Adrenal gland (tissue), 12 donors: ENCODE measurements around the gene KIRREL3. TPM values are rescaled to one million over a fixed set of nuclear protein-coding genes. Genes with fewer than 3 reads are reported as not detected.

Experiments
- DNase-seq, 7 donors: peaks; one replicate each; pipeline ENCODE4 v3.0.0-alpha.2; 2019 to 2020
- H3K27ac ChIP-seq, 5 donors: fragments of 200-600 bp; sonication (generic) in 4 of 5; 1 replicate in 3 of 5; 2 replicates in 2 of 5; pipeline versions ENCODE4 v1.5.1 to v1.8.0; 2016 to 2020; ENCODE audit warnings: mild to moderate bottlenecking in 1 of 5
- H3K27me3 ChIP-seq: fragments of 200-600 bp; 2 replicates; pipeline ENCODE4 v1.8.0; 2021
- H3K36me3 ChIP-seq, 2 donors: fragments of 200-600 bp; replicated peaks in 1 of 2; 1 replicate in 1 of 2; 2 replicates in 1 of 2; pipeline versions ENCODE4 v1.5.1 to v1.8.0; 2018 to 2022
- H3K4me1 ChIP-seq, 2 donors: fragments of 200-600 bp; replicated peaks in 1 of 2; 1 replicate in 1 of 2; 2 replicates in 1 of 2; pipeline versions ENCODE4 v1.5.1 to v1.8.0; 2018 to 2021
- H3K4me3 ChIP-seq, 4 donors: fragments of 200-600 bp; sonication (generic) in 3 of 4; one replicate each; pipeline ENCODE4 v1.5.1; 2016 to 2018
- H3K9me3 ChIP-seq, 3 donors: fragments of 200-600 bp; sonication (generic) in 1 of 3; replicated peaks in 1 of 3; 1 replicate in 2 of 3; 2 replicates in 1 of 3; pipeline versions ENCODE4 v1.5.1 to v1.8.0; 2016 to 2021
- CTCF ChIP-seq, 6 experiments: fragments of 450-650 bp in 4 of 6; fragments of 200-600 bp in 2 of 6; sonication (generic) in 1 of 6; IDR thresholded peaks; 1 replicate in 5 of 6; 2 replicates in 1 of 6; pipeline versions ENCODE4 v1.5.1 to v1.8.0; 2016 to 2021; ENCODE audit warnings: antibody characterized with exemption in 6 of 6, mild to moderate bottlenecking in 2 of 6, moderate library complexity in 1 of 6
- POLR2A ChIP-seq, 2 donors: fragments of 450-650 bp; IDR thresholded peaks; one replicate each; pipeline ENCODE4 v1.6.1; 2017; ENCODE audit warnings: antibody characterized with exemption in 2 of 2, mild to moderate bottlenecking in 2 of 2, moderate library complexity in 1 of 2
- WGBS, 4 donors: extraction: QIAGEN DNeasy Blood & Tissue Kit in 2 of 4; methylation state at CpG; one replicate each; pipeline versions ENCODE4 v1.1.5 to v1.1.7; 2013 to 2017; 5-methylcytosine and 5-hydroxymethylcytosine counted together
- intact Hi-C, 2 donors: fragments of 100-400 bp; cut with DNase I; formaldehyde crosslinking; loops; one replicate each; pipeline versions ENCODE4 v1.14.1 to v1.15.0; 2022 to 2023
- polyA plus RNA-seq, 3 donors: library from polyadenylated mRNA; stranded (reverse); fragments of 200-250 nt in 2 of 3; fragments of 350-450 nt in 1 of 3; fragmentation: Illumina TruSeq in 1 of 3; extraction: RNeasy Lipid Tissue Mini Kit (QIAGEN cat#74804) in 1 of 3; gene quantifications; one replicate each; pipeline ENCODE4 v1.2.3, GENCODE V29; 2013 to 2014
- total RNA-seq, 9 donors: library from RNA; depleted of rRNA in 4 of 9; stranded (reverse); fragments of >200 nt in 4 of 9; fragments of 120-200 nt in 1 of 9; fragmentation: NEBNext Ultra II Directional in 1 of 9; extraction: Animal tissue kit (Norgen Biotek cat#: 25700) in 1 of 9; gene quantifications; one replicate each; pipeline versions ENCODE4 v1.1.0 to v1.2.4, GENCODE V29; 2013 to 2023
- donor health status: healthy with polysubstance abuse.
- donor health status: Bipolar disorder and iron deficiency.
- donor health status: DM: yes; HTN: yes; CAD: no.
- donor health status: DM: no; HTN: no; CAD: no.
- donor health status: DM: no; HTN: no; CAD: no.
- donor health status: DM: yes; HTN: yes; CAD: no.

Gene KIRREL3
- total and polyA plus RNA-seq, 12 donors, result 0.07 to 4.1 (median 0.64) TPM; not detected in 1

GRCh38 chr11:126597041-126597440 is 403.5 kb downstream of the KIRREL3 start:
- WGBS, 4 donors, result 75 to 83% (median 82%) methylated on average over 9 to 10 of the region's 10 CpGs
- H3K9me3 ChIP-seq, result no peaks in the 10 kb centered on the region

GRCh38 chr11:126596474-126596873 is 404.1 kb downstream of the KIRREL3 start:
- Histone ChIP-seq H3K9me3 (no peaks in the 10 kb centered on the region), H3K27me3 (no peaks in the 10 kb centered on the region), H3K36me3 (no peaks in the 10 kb centered on the region), H3K27ac (no peak overlapping the region), H3K4me3 (no peak overlapping the region), H3K4me1 (no peaks in the 10 kb centered on the region)
- DNase-seq, result no peak
- intact Hi-C loops, result no loop called here
- 75 to 93% (median 87%) methylated on average over 3 of the region's 3 CpGs for WGBS, 4 donors
- no peak for TF ChIP-seq POLR2A (IDR thresholded peaks at IDR 0.05)
- TF ChIP-seq CTCF (IDR thresholded peaks at IDR 0.05), result no peak

More at GRCh38 chr11:126597041-126597440, 403.5 kb downstream of the KIRREL3 start:
- Histone ChIP-seq H3K27ac (no peak overlapping the region), H3K27me3 (no peaks in the 10 kb centered on the region), H3K4me3 (no peak overlapping the region), H3K36me3 (no peaks in the 10 kb centered on the region), H3K4me1 (no peaks in the 10 kb centered on the region)
- TF ChIP-seq POLR2A (IDR thresholded peaks at IDR 0.05) (no peak), CTCF (IDR thresholded peaks at IDR 0.05) (no peak)
- no peak for DNase-seq
- intact Hi-C loops, result no loop called here

- no peak for DNase-seq
- no peaks in the 10 kb centered on the region for H3K27me3 ChIP-seq
- no peak for TF ChIP-seq POLR2A (IDR thresholded peaks at IDR 0.05)
- WGBS, 4 donors, result 82 to 100% (median 91%) methylated on average over 3 of the region's 3 CpGs
- no peak overlapping the region for H3K4me3 ChIP-seq
- H3K9me3 ChIP-seq, result no peaks in the 10 kb centered on the region
- no peaks in the 10 kb centered on the region for H3K4me1 ChIP-seq
- intact Hi-C loops, result no loop called here
- H3K27ac ChIP-seq, result no peak overlapping the region
- no peaks in the 10 kb centered on the region for H3K36me3 ChIP-seq
Observed at GRCh38 chr11:126595560-126595959, 405.0 kb downstream of the KIRREL3 start.

GRCh38 chr11:126594921-126595367 is 405.6 kb downstream of the KIRREL3 start:
- TF ChIP-seq POLR2A (IDR thresholded peaks at IDR 0.05), result no peak
- TF ChIP-seq CTCF (IDR thresholded peaks at IDR 0.05), result no peak
- H3K4me1 ChIP-seq, result no peaks in the 10 kb centered on the region
- DNase-seq, result no peak
- no peaks in the 10 kb centered on the region for H3K36me3 ChIP-seq
- H3K4me3 ChIP-seq, result no peak overlapping the region
- H3K9me3 ChIP-seq, result no peaks in the 10 kb centered on the region
- H3K27me3 ChIP-seq, result no peaks in the 10 kb centered on the region
- intact Hi-C loops, result no loop called here
- 87 to 93% (median 91%) methylated on average over 6 to 9 of the region's 9 CpGs for WGBS, 4 donors
- H3K27ac ChIP-seq, result no peak overlapping the region
